GM19468 (cell line): ENCODE data around the gene AFG3L2.
A peak's percentile ranks its signal among the peaks of the same experiment; 100 is the strongest.

Experiments used
- ATAC-seq: cut with Tn5 transposase; IDR thresholded peaks from one replicate; pipeline ENCODE4 v1.9.1; 2021; ENCODE audit warnings: mild to moderate bottlenecking, moderate library complexity, moderate number of reproducible peaks; ENCODE audit not compliant: unreplicated experiment; ENCODE audit errors: extremely low read depth

Gene AFG3L2

GRCh38 chr18:12307701-12308385 lies 69.2 kb downstream of the AFG3L2 start, which contains the start of gene TUBB6:
Gene TUBB6, plus strand, starts transcription at chr18:12308241. Its CDS starts 52 bp downstream, at chr18:12308293.
- peak; percentile 18 for ATAC-seq

DNA sequence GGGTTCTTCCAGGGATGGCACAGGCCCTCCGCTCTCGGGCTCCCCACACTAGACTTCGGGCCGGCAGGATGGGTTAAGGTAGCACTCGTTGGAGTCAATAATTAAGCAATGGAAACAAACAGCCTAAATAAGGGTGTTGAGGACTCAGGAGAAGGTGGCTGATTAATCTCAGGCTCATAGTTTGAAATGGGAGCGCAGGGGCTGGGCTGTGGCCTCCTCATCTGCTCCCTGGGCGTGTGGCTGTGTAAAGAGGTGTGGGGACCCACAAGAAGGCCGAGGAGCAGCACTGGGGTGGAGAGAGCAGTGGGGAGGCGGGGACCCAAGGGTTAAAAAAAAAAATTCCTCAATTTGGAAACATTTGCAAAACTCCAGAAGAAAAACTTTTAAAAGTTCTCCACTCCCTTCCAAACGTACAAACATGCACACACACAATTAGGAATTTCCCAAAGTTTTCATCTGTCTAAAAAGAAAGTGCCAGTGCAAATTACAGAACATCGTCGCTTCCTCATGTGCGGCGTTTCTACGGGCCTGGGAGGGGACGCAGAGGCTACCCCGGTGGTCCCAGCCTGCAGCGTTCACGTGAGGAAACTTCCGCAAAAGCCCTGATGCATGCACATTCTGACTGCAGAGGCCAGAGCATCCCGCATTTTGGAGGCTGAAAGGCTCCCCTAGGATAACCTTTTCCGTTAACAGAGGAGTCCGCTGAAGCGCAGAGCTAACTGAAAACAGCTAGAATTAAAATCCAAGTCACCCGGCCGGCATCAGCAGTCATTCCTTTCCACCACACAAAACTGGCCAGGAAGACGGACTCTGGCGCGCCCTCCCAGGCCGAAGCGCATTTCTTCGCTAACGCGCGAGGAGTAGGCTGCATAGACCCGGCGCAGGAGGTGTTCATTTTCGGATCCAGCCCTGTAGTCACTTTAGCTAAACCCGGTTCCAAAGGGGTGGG lies 70.0 kb downstream of the AFG3L2 start:
- ATAC-seq: no peak

DNA sequence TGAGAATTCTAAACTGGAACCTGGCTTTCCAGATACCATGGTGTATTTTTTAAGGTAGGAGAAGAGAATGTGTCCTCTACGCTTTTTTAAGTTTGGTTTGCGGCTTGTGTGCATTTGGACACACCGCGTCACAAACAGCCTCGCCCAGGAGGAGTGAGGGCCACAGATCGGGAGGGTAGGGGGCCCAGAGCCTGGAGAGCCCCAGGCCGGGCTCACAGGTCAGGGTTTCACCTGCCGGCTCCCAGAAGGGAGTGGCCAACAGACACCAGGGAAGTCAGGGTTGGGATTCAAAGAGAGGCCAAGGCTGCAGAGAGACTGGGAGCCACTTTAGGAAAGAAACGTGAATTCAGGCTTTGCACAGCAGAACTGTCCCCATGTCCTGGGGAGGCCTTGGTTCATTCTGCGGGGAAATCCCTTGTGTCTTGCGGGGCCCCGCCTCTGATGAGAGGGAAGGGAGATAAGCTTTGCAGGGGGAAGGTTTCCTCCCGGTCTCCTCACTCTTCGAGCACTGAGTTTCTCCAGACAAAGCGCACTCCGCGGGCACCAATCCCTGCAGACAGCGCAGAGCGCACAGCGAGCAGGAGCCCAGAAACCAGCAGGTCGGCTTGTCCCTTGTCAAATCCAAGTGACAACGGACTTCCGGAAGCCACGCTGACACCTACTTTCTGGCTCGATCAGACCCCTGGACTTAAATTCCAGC lies 70.9 kb downstream of the AFG3L2 start:
- ATAC-seq: no peak

GRCh38 chr18:12305211-12305610 lies 71.8 kb downstream of the AFG3L2 start:
- ATAC-seq: no peak

- ATAC-seq: no peak
Measured at GRCh38 chr18:12304351-12305210, 72.4 kb downstream of the AFG3L2 start.

GRCh38 chr18:12302391-12303147 lies 74.5 kb downstream of the AFG3L2 start:
- no peak for ATAC-seq

- no peak for ATAC-seq
Measured at GRCh38 chr18:12301263-12302005, 75.6 kb downstream of the AFG3L2 start.

- no peak for ATAC-seq
Measured at GRCh38 chr18:12299862-12300261, 77.2 kb downstream of the AFG3L2 start.

DNA sequence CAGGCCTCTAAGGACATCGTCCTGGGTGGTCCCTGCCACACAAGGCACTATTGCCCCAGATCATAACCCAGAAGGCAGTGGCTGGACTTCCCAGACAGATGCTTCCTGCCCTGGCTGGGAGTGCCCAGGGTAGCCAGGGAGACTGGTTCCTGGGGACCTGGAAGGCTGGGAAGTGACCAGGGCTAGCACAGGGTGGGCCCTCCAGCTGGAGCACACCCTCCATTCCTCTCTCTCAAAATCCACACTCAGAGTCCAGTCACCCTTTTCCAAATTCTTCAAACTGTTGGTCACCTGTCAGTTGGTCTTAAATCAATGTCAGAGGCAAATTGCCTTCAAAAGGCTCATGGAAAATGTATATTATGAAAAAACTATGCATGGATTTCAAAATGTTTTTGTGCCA lies 80.6 kb downstream of the AFG3L2 start:
- ATAC-seq: no peak

DNA sequence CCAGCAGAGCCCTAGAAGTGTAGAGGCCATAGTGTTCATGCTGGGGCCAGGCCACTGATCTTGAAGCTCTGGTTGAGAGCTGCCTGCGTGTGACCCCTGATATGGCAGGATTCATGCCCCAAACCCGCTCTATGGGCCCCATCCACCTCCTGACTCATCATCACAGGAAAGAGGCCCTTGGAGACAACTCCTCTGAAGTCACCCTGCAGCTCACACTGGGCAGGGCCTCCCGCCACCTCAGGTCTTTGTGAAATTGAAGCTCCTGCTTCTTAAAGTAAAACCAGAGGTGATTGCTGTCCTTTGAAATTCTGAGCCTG lies 81.0 kb downstream of the AFG3L2 start:
- ATAC-seq: no peak

DNA sequence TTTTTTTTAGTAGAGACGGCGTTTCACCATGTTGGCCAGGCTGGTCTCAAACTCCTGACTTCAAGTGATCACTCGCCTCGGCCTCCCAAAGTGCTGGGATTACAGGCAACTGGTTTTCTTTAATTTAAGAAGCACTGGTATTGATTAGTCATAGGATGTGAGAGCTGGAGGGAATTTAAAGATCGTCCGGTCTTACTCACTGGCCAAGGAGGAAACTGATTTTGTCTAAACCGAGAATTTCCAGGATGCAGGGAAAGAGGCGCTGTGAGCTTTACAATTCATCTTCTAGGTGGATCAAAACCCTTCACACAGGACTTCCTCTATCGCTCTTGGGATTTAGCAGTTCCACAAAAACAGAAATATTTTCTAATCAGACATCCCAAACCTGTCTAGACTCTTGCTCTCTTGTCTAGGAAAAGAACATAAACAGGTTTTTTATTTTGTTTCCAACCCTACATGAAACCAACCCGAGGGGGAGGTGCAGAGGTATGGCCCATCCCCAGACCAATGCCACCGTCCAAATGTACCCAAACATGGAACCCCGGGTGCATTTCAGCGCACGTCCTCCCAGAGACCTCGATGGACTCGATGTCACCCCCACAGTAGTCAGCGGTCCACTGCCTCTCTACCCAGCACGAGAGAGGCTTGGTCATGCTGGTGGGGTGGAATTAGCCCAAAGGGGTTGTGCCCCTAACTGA lies 81.5 kb downstream of the AFG3L2 start:
- no peak for ATAC-seq

GRCh38 chr18:12293831-12294230 lies 83.2 kb downstream of the AFG3L2 start:
- no peak for ATAC-seq

DNA sequence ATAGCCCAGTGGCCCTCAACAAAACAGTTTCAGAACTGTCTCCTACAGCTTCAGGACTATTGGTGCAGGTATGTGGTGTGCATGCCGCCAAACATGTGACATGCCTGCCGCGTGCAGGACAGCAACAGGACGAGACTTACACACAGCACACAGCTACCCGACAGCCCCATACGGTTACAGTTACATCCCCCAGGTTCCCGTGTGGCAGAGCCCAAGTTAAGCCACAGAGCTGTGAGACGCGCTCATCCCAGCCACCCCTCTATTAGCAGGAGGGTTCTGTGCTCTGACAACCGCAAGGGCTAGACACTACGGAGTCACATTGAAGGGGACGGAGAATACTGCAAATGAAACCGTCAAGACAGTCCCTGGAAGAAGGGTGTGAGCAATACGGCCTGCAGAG lies 85.3 kb downstream of the AFG3L2 start:
- no peak for ATAC-seq

- ATAC-seq: no peak
Measured at GRCh38 chr18:12291161-12291560, 85.9 kb downstream of the AFG3L2 start.

GRCh38 chr18:12290086-12290485 lies 86.9 kb downstream of the AFG3L2 start:
- ATAC-seq: no peak

DNA sequence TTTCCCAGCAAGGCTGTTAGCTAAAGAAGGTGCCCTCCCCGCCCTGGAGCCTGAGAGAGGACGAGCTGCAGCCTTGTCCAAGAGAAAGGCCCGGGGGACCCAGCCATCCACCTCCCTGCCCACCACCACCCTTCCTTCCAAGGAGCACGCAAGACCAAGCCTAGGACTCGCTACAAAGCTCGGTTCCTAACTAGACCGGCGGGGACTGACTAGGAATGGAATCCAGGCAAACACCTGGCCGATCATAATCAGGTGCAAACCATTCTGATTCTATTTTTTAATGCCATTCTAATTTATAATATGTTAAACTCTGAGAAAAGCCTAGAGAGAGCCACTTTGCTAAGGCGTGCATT lies 88.6 kb downstream of the AFG3L2 start:
- no peak for ATAC-seq

GRCh38 chr18:12287684-12288402 lies 89.2 kb downstream of the AFG3L2 start:
- no peak for ATAC-seq
